Fibroblast of skin of left biceps (primary cell): ENCODE measurements around the gene MYOT.

Experiments used
- DNase-seq, 2 experiments: peaks; one replicate each; pipeline ENCODE4 v3.0.0-alpha.2; 2013; ENCODE audit warnings: low read depth in 2 of 2

Gene MYOT, protein sequence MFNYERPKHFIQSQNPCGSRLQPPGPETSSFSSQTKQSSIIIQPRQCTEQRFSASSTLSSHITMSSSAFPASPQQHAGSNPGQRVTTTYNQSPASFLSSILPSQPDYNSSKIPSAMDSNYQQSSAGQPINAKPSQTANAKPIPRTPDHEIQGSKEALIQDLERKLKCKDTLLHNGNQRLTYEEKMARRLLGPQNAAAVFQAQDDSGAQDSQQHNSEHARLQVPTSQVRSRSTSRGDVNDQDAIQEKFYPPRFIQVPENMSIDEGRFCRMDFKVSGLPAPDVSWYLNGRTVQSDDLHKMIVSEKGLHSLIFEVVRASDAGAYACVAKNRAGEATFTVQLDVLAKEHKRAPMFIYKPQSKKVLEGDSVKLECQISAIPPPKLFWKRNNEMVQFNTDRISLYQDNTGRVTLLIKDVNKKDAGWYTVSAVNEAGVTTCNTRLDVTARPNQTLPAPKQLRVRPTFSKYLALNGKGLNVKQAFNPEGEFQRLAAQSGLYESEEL

GRCh38 chr5:137867664-137868063 is at the start of gene MYOT:
MYOT (plus strand) TSS chr5:137867860; CDS start chr5:137870652, 2,792 bp downstream.
- no peak for DNase-seq

GRCh38 chr5:137819766-137820165 is 47.9 kb upstream of the MYOT start:
- no peak for DNase-seq

GRCh38 chr5:137822158-137822764 is 45.4 kb upstream of the MYOT start:
- DNase-seq, result no peak

- no peak for DNase-seq
Measured at GRCh38 chr5:137822984-137823383, 44.7 kb upstream of the MYOT start.

DNA sequence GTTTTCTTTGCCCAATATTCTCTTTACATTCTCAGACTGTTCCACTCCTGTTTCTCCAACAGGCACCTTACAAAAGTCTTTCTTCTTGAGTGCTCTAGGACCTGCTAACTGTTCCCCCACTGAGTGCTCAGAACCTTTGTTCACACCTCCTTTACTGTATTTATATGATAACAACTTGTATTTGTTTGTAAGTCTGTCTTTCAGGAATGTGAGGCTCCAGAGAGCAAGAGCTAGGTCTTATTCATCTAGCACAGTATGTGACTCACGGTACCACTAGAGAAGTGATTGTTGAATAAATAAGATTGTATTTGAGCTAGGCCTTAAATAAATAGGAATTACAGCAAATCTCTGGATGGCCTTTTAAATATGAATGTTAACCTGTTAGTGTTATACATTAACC is 42.5 kb upstream of the MYOT start:
- no peak for DNase-seq

DNA sequence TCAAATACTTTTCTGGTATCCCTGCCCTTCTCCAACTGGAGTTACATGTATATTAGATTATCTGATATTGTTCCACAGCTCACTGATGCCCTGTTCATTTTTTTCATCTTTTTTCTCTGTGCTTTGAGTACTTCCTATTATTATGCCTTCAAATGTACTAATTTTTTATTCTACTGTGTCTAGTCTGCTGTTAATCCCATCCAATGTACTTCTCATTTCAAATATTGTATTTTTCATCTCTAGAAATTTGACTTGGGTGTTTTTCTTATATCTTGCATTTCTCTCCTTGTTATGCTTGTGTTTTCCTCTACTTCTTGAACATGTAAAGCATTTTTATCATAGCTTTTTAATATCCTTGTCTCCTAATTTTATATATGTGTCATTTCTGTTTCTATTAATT is 41.6 kb upstream of the MYOT start:
- no peak for DNase-seq

- DNase-seq, result no peak
Measured at GRCh38 chr5:137828180-137828579, 39.5 kb upstream of the MYOT start.

- DNase-seq, result no peak
Measured at GRCh38 chr5:137828664-137829063, 39.0 kb upstream of the MYOT start.

DNA sequence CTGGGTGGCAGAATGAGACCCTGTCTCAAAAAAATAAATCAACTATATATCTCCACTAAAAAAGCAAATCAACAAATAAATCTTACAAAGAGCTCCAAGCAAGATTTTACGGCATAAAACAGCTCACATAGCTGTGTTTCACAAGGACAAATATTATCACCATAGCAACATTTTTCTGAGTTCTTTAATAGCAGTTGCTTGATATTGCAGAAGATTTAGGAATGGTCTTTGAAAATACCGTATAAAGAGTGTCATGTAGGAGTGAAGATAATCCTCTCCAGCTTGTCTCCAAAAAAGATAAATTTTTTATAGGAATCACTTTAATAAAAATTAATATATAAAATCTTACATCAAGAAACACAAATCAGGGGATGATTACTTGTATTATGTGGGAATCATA is 36.6 kb upstream of the MYOT start:
- no peak for DNase-seq

GRCh38 chr5:137831526-137831925 is 36.1 kb upstream of the MYOT start:
- DNase-seq, result no peak

DNA sequence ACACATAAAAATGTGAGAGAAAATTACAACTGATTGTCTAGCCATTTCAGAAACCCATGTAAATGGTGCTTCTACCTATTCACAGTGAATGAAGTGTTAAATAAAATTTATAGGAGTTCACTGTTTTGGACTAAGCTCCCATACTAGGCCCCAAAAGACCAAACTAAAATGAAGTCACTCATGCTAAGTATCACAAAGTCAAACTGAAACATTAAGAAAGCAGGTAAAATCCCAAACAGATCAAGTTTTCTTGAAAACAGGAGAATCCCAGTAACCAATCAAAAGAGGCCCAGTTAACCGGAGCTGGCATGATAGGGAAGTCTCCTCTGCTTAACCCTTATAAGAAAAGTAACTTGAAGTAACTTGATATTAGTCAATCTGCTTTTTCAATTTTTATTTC is 35.2 kb upstream of the MYOT start:
- no peak for DNase-seq

GRCh38 chr5:137833463-137833862 is 34.2 kb upstream of the MYOT start:
- peak; percentile 34 to 45 for DNase-seq

- DNase-seq, result no peak
Measured at GRCh38 chr5:137834498-137835049, 33.1 kb upstream of the MYOT start.

- DNase-seq, result no peak
Measured at GRCh38 chr5:137836298-137836697, 31.4 kb upstream of the MYOT start.

DNA sequence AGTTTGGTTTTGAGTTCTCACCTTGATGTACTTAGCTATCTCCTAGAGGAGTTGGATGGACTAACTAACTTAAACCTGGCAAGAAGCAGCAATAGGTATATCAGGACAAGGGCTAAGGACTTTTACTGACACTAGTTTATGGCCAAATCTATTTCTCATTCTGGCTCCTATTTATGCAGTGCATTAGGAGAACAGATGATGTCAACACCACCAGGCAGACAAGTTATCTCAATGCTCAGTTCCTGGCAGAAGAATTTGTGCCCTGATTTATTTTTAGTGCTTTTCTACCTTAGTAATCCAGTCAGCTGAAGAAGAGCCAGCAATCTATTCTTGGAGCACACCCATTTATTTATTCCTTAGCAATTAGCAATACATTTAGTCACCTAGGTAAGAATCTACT is 30.7 kb upstream of the MYOT start:
- no peak for DNase-seq

- DNase-seq, result no peak
Measured at GRCh38 chr5:137837491-137838394, 29.9 kb upstream of the MYOT start.

DNA sequence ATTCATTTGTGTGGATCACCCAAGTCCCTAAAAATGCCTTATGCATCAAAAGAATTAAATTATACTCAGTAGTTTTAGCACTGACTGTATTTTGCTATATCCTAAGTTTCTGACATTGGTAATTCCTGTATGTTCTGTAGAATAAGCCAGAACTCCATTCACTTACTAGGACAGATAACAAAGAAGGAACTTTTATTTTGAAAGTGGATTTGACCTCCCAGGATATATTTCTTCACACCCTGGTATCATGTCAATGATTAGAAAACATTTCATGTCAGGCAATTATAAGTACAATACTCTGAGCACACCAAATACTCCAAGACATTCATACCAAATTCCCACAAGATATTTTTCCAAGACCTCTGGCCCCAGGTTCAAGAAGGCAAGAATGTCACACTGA is 28.7 kb upstream of the MYOT start:
- DNase-seq, result no peak

- DNase-seq, result no peak
Measured at GRCh38 chr5:137842296-137842695, 25.4 kb upstream of the MYOT start.

DNA sequence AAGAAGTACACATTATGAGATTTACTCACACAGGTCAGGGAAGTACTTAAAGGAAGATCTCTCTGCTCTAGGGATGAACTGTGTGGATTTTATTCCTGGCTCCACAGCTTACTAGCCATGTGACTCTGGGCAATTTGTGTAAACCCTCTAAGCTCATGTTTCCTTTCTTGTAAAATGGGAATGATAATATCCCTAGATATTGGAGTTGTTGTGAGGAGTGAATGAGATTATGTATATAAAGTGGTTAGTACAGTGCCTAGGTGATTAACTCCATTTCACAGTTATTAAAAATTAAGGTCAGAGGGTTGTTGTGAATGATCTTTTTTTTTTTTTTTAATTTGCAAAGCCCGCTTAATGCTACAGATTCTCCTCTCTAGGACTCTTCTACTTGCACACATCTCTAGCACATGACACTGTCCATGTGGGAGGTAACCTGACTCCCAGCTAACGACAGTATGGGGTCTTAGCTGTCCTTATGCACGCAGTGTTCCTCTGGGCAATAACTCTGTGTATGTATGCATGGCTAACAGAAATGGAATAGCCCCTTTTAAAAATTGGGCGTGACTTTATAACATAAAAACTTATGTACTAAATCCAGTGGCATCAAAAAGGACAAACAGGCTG is 23.9 kb upstream of the MYOT start:
- DNase-seq, result no peak

GRCh38 chr5:137845472-137845871 is 22.2 kb upstream of the MYOT start:
- DNase-seq, result no peak

DNA sequence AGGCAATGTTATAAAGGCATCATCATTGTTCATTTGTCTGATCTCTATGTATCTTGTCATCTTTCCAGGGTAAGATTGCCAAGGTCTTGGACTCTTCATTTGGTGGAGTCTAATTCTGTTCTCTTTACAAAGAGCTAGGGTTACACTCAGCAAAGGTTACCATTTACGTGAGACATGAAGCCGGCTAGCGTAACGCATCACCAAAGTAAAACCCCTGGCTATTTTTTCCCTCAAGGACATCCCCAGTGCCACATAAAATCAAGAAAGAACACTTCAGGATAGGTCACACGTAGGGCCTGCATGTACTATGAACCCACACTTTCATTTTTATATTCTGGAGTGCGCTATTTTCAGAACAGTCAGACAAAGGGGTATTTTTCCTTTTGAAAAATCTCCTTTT is 20.0 kb upstream of the MYOT start:
- DNase-seq, result no peak
